Measurements from ENCODE around the gene SYS1. TPM values are rescaled to one million over a fixed set of nuclear protein-coding genes. Genes with fewer than 3 reads are reported as not detected.

SYS1 gene
- total and polyA plus RNA-seq, 2 of the 8 experiments (the other 6 are each of a cell fraction or from before 2014, with no cell fraction given), result 19.6 to 50.8 TPM

DNA sequence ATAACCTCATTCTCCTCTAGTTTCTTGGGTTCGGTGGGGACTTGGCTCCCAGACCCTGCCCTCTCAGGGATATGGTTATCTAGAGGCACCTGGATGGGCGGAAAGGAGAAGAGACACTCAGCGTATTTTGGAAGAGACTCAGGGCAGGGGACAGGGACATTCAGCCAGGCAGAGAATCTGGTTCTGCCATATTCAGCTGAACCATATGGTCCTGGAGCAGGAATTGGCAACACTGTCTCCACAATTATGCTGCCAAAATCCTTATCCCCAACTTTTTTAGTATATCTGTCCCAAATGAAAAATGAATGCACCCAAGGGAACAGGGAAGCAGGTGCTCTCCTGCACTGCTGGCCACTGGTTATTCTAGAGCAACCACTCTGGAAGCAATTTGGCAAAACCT, 32.5 kb upstream of the SYS1 start (continued):
- TF ChIP-seq, protein P1, sequence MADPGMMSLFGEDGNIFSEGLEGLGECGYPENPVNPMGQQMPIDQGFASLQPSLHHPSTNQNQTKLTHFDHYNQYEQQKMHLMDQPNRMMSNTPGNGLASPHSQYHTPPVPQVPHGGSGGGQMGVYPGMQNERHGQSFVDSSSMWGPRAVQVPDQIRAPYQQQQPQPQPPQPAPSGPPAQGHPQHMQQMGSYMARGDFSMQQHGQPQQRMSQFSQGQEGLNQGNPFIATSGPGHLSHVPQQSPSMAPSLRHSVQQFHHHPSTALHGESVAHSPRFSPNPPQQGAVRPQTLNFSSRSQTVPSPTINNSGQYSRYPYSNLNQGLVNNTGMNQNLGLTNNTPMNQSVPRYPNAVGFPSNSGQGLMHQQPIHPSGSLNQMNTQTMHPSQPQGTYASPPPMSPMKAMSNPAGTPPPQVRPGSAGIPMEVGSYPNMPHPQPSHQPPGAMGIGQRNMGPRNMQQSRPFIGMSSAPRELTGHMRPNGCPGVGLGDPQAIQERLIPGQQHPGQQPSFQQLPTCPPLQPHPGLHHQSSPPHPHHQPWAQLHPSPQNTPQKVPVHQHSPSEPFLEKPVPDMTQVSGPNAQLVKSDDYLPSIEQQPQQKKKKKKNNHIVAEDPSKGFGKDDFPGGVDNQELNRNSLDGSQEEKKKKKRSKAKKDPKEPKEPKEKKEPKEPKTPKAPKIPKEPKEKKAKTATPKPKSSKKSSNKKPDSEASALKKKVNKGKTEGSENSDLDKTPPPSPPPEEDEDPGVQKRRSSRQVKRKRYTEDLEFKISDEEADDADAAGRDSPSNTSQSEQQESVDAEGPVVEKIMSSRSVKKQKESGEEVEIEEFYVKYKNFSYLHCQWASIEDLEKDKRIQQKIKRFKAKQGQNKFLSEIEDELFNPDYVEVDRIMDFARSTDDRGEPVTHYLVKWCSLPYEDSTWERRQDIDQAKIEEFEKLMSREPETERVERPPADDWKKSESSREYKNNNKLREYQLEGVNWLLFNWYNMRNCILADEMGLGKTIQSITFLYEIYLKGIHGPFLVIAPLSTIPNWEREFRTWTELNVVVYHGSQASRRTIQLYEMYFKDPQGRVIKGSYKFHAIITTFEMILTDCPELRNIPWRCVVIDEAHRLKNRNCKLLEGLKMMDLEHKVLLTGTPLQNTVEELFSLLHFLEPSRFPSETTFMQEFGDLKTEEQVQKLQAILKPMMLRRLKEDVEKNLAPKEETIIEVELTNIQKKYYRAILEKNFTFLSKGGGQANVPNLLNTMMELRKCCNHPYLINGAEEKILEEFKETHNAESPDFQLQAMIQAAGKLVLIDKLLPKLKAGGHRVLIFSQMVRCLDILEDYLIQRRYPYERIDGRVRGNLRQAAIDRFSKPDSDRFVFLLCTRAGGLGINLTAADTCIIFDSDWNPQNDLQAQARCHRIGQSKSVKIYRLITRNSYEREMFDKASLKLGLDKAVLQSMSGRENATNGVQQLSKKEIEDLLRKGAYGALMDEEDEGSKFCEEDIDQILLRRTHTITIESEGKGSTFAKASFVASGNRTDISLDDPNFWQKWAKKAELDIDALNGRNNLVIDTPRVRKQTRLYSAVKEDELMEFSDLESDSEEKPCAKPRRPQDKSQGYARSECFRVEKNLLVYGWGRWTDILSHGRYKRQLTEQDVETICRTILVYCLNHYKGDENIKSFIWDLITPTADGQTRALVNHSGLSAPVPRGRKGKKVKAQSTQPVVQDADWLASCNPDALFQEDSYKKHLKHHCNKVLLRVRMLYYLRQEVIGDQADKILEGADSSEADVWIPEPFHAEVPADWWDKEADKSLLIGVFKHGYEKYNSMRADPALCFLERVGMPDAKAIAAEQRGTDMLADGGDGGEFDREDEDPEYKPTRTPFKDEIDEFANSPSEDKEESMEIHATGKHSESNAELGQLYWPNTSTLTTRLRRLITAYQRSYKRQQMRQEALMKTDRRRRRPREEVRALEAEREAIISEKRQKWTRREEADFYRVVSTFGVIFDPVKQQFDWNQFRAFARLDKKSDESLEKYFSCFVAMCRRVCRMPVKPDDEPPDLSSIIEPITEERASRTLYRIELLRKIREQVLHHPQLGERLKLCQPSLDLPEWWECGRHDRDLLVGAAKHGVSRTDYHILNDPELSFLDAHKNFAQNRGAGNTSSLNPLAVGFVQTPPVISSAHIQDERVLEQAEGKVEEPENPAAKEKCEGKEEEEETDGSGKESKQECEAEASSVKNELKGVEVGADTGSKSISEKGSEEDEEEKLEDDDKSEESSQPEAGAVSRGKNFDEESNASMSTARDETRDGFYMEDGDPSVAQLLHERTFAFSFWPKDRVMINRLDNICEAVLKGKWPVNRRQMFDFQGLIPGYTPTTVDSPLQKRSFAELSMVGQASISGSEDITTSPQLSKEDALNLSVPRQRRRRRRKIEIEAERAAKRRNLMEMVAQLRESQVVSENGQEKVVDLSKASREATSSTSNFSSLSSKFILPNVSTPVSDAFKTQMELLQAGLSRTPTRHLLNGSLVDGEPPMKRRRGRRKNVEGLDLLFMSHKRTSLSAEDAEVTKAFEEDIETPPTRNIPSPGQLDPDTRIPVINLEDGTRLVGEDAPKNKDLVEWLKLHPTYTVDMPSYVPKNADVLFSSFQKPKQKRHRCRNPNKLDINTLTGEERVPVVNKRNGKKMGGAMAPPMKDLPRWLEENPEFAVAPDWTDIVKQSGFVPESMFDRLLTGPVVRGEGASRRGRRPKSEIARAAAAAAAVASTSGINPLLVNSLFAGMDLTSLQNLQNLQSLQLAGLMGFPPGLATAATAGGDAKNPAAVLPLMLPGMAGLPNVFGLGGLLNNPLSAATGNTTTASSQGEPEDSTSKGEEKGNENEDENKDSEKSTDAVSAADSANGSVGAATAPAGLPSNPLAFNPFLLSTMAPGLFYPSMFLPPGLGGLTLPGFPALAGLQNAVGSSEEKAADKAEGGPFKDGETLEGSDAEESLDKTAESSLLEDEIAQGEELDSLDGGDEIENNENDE (IDR thresholded peaks at IDR 0.05; ENCODE audit: insufficient replicate concordance, low read length), result no peak
- TF ChIP-seq ASH2L (IDR thresholded peaks at IDR 0.05; ENCODE audit: low read length) (no peak), CBX8 (IDR thresholded peaks at IDR 0.05; ENCODE audit: borderline replicate concordance, low read depth, low read length) (no peak), BCL11A (IDR thresholded peaks at IDR 0.05; ENCODE audit: low read depth in 2 of 2, low read length in 2 of 2) (no peak), CREB1 (IDR thresholded peaks at IDR 0.05) (no peak), MAFK (IDR thresholded peaks at IDR 0.05; ENCODE audit: low read depth, low read length) (no peak), TCF12 (IDR thresholded peaks at IDR 0.05; ENCODE audit: low read depth, low read length) (no peak), SIX5 (IDR thresholded peaks at IDR 0.05; ENCODE audit: low read depth, low read length) (no peak), FOSL1 (IDR thresholded peaks at IDR 0.05; ENCODE audit: insufficient read depth, low read depth, low read length) (no peak), TAF7 (optimal IDR thresholded peaks at IDR 0.05; ENCODE audit: borderline replicate concordance, low read depth, low read length) (no peak)
- TF ChIP-seq, protein P2, sequence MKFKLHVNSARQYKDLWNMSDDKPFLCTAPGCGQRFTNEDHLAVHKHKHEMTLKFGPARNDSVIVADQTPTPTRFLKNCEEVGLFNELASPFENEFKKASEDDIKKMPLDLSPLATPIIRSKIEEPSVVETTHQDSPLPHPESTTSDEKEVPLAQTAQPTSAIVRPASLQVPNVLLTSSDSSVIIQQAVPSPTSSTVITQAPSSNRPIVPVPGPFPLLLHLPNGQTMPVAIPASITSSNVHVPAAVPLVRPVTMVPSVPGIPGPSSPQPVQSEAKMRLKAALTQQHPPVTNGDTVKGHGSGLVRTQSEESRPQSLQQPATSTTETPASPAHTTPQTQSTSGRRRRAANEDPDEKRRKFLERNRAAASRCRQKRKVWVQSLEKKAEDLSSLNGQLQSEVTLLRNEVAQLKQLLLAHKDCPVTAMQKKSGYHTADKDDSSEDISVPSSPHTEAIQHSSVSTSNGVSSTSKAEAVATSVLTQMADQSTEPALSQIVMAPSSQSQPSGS (IDR thresholded peaks at IDR 0.05; ENCODE audit: low read length), result no peak

All from H1 (cell line).